ENCODE results near the gene POLR3H.

GRCh38 chr22:41543854-41544670, at the start of gene POLR3H:
- TF ChIP-seq FOXM1 (IDR thresholded peaks at IDR 0.05; ENCODE audit: borderline replicate concordance, low read depth) (no peak), REST (IDR thresholded peaks at IDR 0.05; ENCODE audit: low read depth) (no peak), EGR1 (IDR thresholded peaks at IDR 0.05) (no peak; the same call in 1 of the 2 replicates)
